SK-N-MC (cell line): ENCODE measurements around the gene SDK1.

Experiments used
- DNase-seq: peaks from one replicate; pipeline ENCODE4 v3.0.0-alpha.2; 2011; ENCODE audit warnings: low read depth, low spot score
- H3K27ac ChIP-seq: fragments of 200-600 bp; sonication (generic); 2 replicates; pipeline ENCODE4 v1.5.1; 2016; ENCODE audit warnings: mixed run types
- H3K36me3 ChIP-seq: fragments of 200-600 bp; sonication (generic); 2 replicates; pipeline ENCODE4 v1.6.1; 2017; ENCODE audit warnings: antibody characterized with exemption, low read length, mixed read lengths; ENCODE audit not compliant: insufficient read depth
- H3K4me3 ChIP-seq: fragments of 200-600 bp; sonication (generic); 2 replicates; pipeline ENCODE4 v1.5.1; 2016
- H3K9ac ChIP-seq: fragments of 200-600 bp; sonication (generic); 2 replicates; pipeline ENCODE4 v1.8.0; 2017; ENCODE audit warnings: mixed run types, mixed read lengths; ENCODE audit not compliant: insufficient read length
- H3K9me3 ChIP-seq: fragments of 200-600 bp; sonication (generic); 2 replicates; pipeline ENCODE4 v1.6.1; 2017; ENCODE audit warnings: low read depth, mild to moderate bottlenecking, antibody characterized with exemption, low read length, moderate library complexity, mixed read lengths
- EZH2 ChIP-seq: fragments of 200-600 bp; sonication (generic); IDR thresholded peaks from one replicate; pipeline ENCODE4 v1.6.1; 2017; ENCODE audit warnings: antibody characterized with exemption
- FOXP2 ChIP-seq: optimal IDR thresholded peaks from 2 replicates; pipeline ENCODE3; 2011; ENCODE audit warnings: mild to moderate bottlenecking, moderate library complexity; ENCODE audit not compliant: insufficient read depth; ENCODE audit errors: extremely low read length, control extremely low read depth
- POLR2AphosphoS5 ChIP-seq: IDR thresholded peaks from 2 replicates; pipeline ENCODE4 v1.6.1; 2012; ENCODE audit warnings: mild to moderate bottlenecking, low read depth, low read length, borderline replicate concordance

The SDK1 gene

GRCh38 chr7:3979611-3980299, 678.7 kb downstream of the SDK1 start:
- Histone ChIP-seq H3K9me3 (no peaks in the 10 kb centered on the region), H3K36me3 (peaks cover 12% of the 10 kb centered on the region), H3K9ac (no peak overlapping the region), H3K27ac (no peak overlapping the region), H3K4me3 (no peak overlapping the region)
- TF ChIP-seq FOXP2 (no peak), POLR2AphosphoS5 (no peak), EZH2 (no peak)
- no peak for DNase-seq

DNA sequence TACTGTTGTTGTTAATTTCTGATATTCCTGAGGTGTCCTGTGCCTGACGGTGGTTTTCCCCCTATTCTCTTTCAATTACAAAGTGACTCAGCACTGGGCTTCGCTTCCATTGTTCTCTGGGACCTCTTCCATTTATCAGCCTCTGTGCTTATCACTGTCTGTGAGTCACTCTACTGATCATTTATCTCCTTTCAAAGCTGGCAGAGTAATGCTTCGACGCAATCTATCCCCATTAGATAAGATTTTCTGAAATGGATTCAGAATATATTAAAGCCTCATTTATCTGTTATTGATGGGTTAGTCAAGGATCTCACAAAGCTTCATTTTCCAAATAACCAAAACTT, 679.2 kb downstream of the SDK1 start:
- no peak overlapping the region for H3K9ac ChIP-seq
- no peak overlapping the region for H3K27ac ChIP-seq
- H3K4me3 ChIP-seq = no peak overlapping the region
- TF ChIP-seq POLR2AphosphoS5 = no peak
- TF ChIP-seq FOXP2 = no peak
- TF ChIP-seq EZH2 = no peak
- no peak for DNase-seq
- H3K36me3 ChIP-seq = peaks cover 8% of the 10 kb centered on the region
- H3K9me3 ChIP-seq = no peaks in the 10 kb centered on the region

DNA sequence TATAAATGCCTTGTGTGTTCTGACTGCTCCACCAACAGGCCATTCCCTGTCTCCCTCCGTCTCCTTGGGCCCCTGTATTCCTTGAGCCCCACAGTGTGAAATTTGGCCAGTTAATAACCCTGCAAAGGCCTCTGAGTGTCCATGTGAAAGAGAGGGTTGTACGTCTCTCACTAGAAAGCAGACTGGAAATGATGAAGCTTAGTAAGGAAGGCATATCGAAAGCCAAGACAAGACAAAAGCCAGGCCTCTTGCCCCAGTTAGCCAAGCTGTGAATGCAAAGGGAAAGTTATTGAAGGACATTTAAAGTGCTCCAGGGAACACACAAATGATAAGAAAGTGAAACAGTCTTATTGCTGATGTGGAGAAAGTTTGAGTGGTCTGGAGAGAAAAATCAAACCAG, 680.2 kb downstream of the SDK1 start:
- no peaks in the 10 kb centered on the region for H3K9me3 ChIP-seq
- H3K36me3 ChIP-seq = peaks cover 5% of the 10 kb centered on the region
- DNase-seq = no peak
- TF ChIP-seq FOXP2 (no peak), POLR2AphosphoS5 (no peak), EZH2 (no peak)
- H3K4me3 ChIP-seq = no peak overlapping the region
- no peak overlapping the region for H3K9ac ChIP-seq
- no peak overlapping the region for H3K27ac ChIP-seq

GRCh38 chr7:3984456-3984855, 683.4 kb downstream of the SDK1 start:
- no peak for TF ChIP-seq FOXP2
- no peak for TF ChIP-seq POLR2AphosphoS5
- TF ChIP-seq EZH2 = no peak
- Histone ChIP-seq H3K9ac (no peak overlapping the region), H3K9me3 (no peaks in the 10 kb centered on the region), H3K36me3 (peaks cover 5% of the 10 kb centered on the region), H3K27ac (no peak overlapping the region), H3K4me3 (no peak overlapping the region)
- DNase-seq = no peak

GRCh38 chr7:3986927-3987326, 685.9 kb downstream of the SDK1 start:
- TF ChIP-seq POLR2AphosphoS5 = no peak
- TF ChIP-seq EZH2 = no peak
- no peak for TF ChIP-seq FOXP2
- Histone ChIP-seq H3K9me3 (no peaks in the 10 kb centered on the region), H3K27ac (no peak overlapping the region), H3K4me3 (no peak overlapping the region), H3K9ac (no peak overlapping the region), H3K36me3 (no peaks in the 10 kb centered on the region; the same call in 1 of the 2 replicates)
- no peak for DNase-seq

GRCh38 chr7:3987426-3987927, 686.4 kb downstream of the SDK1 start:
- no peak overlapping the region for H3K4me3 ChIP-seq
- DNase-seq = no peak
- TF ChIP-seq EZH2 = no peak
- no peak for TF ChIP-seq FOXP2
- TF ChIP-seq POLR2AphosphoS5 = no peak
- no peaks in the 10 kb centered on the region; the same call in 1 of the 2 replicates for H3K36me3 ChIP-seq
- no peak overlapping the region for H3K27ac ChIP-seq
- H3K9me3 ChIP-seq = no peaks in the 10 kb centered on the region
- no peak overlapping the region for H3K9ac ChIP-seq

DNA sequence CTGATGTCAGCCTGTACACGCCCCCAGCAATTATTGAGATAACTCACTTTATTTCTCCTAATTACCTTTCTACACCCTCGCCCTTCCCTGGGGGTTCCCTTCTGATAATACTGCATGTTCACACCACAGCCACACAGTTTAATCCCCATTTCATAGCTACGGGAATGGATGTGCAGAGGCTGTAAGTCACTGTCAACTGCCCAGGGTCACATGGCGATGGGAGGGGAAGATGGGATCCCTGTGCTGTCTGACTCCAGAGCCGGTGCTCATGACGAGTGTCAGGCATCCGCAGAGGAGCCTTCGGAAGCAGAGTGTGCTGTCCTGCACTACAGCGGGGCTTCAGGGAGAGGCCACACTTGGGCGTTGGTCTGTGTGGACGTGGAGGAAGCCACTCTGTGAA, 688.7 kb downstream of the SDK1 start:
- TF ChIP-seq FOXP2 (no peak), EZH2 (no peak), POLR2AphosphoS5 (no peak)
- no peak for DNase-seq
- Histone ChIP-seq H3K9ac (no peak overlapping the region), H3K9me3 (no peaks in the 10 kb centered on the region), H3K36me3 (no peaks in the 10 kb centered on the region; the same call in 1 of the 2 replicates), H3K4me3 (no peak overlapping the region), H3K27ac (no peak overlapping the region)

- Histone ChIP-seq H3K36me3 (no peaks in the 10 kb centered on the region; the same call in 1 of the 2 replicates), H3K4me3 (no peak overlapping the region), H3K9me3 (no peaks in the 10 kb centered on the region), H3K9ac (no peak overlapping the region), H3K27ac (no peak overlapping the region)
- TF ChIP-seq POLR2AphosphoS5 = no peak
- no peak for TF ChIP-seq FOXP2
- TF ChIP-seq EZH2 = no peak
- no peak for DNase-seq
Observed at GRCh38 chr7:3991731-3992231, 690.7 kb downstream of the SDK1 start.
